Stimulated activated CD8-positive, alpha-beta memory T cell treated with anti-CD3 and anti-CD28 coated beads, Interleukin-7, amount 100 ng/mL, for 24 hours (primary cell): ENCODE measurements around the gene FBXO42.
"Not testable (repeated sequence)": the region's sequence is repeated elsewhere in the genome, so short reads cannot be mapped to it uniquely, and the experiment has no call there.

Source experiments
- DNase-seq: peaks from one replicate; pipeline ENCODE4 v3.0.0-alpha.2; 2020; ENCODE audit warnings: low read depth

The FBXO42 gene

DNA sequence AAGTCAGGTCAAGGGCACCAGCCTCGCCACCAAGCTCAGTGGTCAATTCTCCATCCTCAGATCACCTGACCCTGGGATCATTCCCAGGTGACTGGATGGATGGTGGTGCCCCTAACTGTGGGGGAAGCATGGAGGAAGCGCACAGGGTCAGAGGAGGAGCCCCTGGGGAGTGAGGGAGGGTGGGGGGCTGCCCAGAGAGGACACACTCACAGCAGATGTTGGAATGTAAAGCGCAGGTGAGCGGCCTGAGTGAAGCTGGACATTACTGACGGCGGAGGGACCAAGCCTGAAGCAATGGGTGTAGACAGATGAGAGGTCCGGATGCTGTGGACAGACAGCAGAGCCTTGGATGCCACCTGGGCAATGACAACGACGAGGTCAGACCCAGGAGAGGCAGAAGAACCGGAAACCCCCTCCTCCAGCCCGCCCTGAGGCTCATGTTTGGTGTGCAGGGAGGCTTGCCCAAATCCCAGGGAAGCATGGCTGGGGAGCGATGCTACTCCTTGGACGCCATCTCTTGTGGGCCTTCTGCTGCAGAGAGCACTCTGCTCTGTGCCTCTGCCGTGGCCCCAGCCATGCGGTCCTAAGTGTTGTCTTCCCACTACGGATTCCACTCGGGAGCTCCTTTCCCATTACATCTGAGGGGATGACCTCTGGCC is 109.6 kb downstream of the FBXO42 start:
- no peak for DNase-seq

DNA sequence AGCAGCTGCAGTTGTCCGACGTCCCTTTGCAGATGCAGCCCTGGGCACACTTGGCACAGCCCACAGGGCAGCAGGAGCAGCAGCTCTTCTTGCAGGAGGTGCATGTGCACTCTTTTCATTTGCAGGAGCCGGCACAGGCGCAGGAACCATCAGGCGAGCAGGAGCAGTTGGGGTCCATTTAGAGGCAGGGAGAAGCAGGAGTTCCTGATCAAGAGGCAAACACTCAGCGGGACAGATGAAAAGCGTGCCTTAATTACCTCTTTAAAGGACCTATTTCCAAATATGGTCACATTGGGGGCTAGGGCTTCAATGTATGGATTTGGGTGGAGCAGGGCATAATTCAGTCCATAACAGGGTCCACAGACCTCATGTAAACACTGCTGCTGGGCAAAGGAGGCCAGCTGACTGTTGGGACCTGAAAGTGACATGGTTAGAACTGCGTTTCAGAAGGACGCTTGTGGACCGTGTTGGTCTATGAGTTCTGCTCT is 111.0 kb downstream of the FBXO42 start:
- DNase-seq: no peak

DNA sequence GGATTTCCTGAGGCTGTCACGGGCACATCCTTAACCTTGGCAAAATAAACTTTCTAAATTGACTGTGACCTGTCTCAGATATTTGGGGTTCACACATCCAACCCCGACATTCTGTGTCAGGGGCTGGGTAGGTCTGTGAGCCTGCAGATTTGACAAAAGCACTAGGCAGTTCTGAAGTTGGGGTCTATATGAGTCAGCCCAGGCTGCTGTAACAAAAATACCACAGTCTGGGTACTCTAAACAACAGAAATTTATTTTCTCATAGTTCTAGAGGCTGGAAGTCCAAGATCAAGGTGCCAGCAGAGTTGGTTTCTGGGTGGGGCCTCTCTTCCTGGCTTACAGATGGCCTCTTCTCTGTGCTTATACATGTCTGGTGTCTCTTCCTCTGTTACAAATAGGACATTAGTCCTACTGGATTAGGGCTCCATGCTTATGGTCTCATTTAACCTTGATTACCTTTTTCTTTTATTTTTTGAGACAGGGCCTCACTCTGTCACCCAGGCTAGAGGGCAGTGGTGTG is 112.2 kb downstream of the FBXO42 start:
- DNase-seq: no peak

DNA sequence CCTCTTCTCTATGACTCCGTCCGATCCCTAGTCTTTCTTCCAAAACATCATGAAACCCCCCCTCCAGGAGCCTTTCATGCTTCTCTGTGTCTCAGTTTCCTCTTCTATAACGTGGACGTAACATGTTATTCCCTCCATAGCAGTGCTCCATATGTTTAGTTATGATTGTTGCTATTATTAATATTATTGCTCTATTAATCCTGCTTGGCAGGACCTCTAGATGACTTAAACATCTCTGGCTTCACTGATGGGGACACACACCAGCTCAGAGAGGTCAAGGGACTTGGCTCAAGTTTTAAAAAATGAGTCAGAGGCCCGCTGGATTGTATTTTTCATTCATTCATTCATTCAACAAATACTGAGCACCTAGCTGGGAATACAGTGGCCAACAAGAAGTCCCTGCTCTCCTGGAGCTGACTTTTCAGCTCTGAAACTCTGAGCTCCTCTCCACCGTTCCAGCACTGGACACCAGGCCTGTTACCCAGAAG is 114.9 kb downstream of the FBXO42 start:
- DNase-seq: no peak

DNA sequence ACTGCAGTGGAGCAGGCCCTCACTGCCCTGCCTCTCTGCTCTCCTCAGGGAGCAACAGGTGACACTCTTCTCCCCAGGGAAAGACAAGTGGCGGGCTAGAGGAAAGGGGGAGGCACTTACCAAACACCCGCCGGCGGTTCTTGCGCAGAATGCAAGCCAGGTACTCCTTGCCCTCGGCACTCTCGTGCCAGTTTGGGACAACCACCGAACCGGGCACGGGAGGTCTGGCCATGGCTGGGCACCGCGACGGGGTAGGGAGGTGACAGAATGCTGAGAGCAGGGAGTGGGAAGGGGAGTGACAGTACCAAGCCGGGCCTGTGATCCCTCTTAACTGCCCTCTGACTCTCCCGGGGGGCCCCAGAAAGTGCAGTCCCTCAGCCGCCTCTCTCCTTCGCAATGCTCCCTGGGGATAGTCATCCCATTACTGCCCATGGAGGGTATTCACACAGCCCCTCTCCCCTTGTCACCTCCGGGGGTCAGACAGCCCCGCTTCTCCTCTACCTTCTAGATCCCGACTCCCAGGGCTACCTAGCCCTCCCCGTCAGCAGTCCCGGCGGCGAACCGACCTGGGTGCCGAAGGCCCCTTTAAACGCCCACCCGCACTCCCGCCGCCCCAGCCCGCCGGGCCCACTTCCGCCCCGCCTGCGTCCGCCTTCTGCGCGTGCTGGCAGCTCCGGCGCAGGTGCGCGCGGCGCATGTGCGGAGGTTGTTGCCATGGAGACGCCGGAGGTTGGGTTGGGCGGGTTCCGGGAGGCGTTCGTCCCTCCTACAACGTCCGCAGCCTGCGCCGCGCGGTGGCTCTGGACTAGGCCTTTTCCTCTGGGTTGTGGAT is 115.6 kb downstream of the FBXO42 start, which contains the start of gene CPLANE2:
TSS of gene CPLANE2 (minus strand) at position 673 of the 832 bp plus-strand sequence. CDS start at position 232, 441 bp downstream.
- peak; percentile 95 for DNase-seq

DNA sequence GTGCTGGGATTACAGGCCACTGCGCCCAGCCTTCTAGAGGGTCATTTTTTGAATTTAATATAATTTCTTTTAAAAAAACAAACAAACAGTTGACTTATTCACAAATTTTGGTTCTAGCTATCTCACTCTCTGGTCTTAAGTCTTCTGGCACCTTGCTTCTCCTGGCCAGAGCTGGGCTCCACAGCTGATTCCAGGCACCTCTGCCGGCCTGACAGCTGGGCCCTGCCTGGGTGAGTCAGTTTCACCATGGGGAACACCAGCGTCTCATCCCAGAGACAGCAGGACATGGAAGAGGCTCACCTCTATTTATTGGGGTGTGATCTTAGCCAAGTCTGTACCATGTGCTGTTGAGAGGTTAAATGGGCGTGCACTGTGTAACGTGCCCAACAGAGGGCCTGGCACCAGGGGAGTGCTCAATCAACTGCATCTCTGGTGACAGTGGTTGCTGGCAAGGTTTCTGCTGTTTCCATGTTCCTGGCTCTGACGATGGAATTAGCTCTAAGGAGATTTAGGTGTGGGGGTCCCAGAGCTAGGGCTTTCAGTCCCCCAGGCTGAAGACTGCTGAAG is 116.3 kb downstream of the FBXO42 start:
- no peak for DNase-seq

DNA sequence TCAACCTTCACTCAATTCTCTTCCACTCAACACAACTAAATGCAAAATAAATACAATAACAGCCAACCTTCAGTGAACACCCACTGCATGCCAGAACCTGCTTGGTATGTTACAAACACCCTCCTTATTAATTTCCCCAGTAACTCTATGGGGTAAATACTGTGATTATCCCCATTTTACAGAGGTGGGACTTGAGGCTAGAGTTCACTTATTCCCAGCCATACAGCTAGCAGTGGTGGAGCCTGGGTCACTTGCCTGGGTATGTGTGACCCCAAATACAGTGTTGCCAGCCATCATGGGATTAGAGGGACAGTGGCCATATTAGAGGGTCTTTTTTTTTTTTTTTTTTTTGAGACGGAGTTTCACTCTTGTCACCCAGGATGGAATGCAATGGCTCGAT is 116.9 kb downstream of the FBXO42 start:
- no peak for DNase-seq

DNA sequence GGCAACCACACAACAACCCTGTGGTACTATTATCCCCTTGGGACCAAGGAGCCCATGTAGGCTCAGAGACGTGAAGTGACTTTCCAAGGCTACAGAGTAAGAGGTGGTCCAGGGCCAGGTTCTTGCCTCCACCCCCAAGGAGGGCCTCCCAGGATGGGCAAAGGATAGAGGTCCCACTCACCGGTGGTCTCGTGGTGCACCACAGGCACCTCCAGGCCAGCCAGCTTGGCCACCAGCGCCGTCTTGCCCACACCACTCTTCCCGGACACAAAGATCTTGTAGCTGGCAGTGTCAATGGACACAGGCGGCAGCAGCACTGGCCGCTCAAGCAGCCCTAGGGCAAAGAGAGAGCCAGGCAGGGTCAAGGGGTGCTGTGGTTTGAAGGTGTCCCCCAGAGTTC is 118.8 kb downstream of the FBXO42 start:
- no peak for DNase-seq

DNA sequence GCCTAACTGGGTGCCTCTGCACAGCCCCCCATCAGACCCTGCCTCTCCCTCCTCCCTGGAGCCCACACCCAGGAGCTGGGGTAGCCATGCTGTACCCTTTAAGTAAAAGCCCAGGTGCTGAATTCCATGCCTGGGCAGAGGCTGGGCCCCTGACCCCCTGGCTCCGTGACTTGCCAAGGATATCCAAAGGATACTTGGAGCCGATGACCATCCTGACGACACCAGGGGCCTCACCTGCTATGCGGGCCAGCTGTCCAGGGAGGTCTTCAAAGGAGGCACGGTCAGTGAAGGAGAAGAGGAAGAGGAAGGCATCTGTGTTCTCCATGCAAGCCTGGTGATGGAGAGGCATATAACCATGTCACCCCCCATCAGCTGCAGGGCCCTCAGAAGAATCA is 120.0 kb downstream of the FBXO42 start:
- DNase-seq: no peak

DNA sequence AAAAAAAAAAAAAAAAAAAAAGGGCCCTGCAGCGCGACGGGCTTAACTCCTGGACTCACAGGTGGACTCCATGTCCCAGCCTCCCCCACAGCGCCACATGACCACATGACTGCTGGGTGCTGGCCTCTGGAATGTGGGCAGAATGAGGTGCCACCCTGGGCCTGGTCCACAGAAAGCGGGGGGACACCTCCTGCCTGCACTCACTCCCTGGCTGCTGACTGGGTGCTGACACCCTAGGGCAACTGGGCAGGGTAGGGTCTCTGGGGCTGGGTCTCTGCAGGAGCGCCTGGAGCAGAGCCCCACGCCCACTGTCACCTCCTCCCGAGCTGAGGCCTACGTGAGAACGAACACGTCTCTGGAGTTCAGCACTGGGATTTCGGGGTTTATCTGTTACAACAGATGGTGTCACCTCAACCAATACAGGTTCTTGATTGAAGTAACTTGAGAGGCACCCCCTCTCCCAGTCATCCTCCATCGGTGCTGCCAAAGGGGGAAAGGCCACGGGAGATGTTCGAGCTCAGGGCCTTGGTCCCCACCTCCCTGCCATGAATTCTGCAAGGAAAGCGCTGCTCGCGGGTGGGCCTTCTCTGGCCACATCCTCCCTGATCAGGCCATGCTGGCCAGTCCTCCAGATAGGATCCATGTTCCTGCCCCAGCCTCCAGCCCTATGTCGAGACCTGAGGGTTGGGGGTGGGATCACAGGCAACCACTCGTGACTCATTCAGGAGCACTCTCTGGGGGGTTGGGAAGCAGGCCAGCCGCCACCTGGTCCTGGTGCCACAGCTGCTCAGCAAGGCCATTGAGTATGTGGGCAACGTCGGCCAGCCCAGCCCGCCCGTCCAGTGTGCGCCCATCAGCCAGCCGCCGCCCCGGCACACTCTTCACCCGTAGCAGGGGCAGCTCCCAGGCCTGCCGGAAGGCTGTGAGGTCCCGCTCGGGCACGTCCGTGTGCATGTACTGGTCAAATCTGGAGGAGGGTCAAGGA is 120.7 kb downstream of the FBXO42 start:
- no peak for DNase-seq

DNA sequence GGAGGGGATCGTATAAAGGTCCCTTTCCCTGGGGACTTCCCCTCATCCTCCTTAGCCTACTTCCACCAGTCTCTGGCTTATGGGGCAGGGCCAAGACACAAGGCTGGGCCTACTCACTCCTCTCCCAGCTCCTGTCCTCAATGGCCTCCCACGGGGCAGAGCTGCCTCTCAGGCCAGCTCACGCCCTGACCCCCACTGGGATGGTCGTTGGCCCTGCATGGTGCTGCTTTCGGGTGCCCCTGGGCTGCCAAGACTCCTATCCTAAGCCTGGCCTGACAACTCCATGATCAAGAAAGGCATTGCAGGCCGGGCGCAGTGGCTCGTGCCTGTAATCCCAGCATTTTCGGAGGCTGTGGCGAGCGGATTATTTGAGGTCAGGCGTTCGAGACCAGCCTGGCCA is 121.5 kb downstream of the FBXO42 start:
- no peak for DNase-seq

DNA sequence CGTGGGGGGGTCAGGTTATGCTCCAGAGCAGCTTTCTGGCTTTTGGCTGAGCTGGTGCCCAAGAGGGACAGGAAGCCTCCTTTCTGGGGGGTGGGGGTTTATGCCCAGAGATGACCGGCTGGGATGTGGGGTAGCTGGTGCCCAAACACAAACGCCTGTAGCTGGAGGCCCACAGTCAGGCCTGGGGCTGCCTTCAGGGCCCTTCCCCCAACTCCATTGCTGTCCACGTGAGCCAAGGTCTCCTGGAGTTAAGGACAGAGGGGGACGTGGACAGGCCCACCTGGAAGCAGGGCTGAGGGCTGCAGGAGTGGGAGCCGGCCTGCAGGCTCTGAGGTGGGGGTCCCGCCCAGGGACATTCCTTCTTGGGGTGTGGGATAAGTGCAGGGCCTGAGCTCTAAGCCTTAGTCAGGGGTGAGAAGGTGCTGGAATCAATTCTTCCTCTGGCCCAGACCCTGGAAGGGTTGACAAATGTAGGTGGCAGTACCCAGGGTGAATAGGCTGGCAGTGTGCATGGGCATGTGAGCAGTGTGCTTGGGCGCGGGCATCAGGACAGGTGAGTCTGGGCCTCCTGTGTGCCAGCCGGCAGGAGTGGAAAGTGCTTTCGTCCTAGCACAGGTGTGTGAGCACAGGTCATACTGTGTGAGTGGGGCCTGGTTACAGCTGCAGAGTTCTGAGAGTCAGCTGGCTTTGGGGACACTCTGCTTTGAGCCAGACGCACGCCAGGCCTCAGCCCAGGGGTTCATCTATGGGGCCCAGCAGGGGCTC is 122.1 kb downstream of the FBXO42 start:
- DNase-seq: no peak

DNA sequence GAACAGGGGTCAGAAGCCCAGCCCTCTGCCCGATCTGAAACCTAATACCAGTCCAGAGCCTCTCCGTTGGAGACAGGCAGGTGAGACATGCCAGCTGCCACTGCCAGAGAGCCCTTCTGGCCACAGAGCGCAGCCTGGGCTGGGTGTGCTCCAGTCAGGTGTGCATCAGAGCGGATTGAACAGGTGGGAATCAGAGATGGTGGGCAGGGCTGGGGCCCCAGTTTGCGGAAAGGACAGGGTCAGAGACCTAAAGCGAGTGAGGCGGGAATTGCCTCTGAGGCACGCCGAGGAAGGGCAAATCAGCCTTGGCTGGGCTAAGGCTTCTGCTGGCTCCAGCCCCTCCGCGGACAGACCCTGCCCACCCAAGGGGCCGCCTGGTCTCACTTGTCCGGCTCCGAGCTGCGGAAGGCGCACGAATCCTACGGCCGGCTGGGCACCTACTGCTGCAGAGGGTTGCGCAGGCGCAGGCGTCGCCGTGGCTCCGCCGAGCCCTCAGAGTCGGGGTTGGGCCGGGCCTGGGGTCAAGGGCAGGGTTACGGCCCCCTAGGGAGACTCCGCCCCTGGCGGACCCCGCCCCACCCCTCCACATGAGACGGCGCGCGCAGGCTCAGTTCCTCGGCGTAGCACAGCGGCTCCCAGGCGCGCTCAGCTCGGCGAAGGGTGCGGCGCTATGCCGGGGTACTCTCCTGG is 125.6 kb downstream of the FBXO42 start:
- DNase-seq: no peak

DNA sequence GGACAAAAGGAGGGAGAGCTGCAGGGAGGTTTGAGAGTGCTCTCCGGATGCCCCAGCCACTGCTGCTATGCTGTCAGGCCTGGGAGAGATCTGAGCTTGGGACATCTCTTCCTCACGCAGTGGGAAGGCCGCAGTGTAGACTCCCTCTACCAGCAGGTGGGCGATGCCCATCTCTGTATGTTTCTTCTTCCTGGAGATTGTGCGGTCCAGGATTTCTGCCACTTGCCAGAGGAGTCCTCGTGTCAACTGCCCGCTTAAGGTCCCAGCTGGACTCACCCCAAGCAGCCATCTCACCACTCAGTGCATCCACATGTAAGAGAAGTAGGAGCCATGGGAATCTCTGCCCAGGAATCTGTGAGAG is 126.2 kb downstream of the FBXO42 start:
- no peak for DNase-seq

DNA sequence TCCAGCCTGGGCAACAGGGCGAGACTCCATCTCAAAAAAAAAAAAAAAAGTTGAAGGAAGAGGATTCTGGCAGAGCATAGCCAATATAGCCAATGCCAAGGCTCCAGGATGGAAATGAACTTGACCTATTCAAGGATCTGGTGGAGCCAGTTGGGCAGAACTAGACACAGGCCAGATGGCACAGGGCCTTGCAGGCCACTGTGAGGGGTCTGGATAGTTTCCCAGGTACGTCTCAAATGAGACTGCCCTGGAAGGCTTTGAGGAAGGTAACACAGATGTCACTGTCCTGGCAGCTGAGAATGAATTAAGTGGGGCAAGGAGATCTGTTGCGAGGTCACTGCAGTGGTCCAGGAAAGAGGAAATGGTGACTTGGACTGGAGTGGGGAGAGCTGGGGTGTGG is 127.8 kb downstream of the FBXO42 start:
- DNase-seq: no peak

DNA sequence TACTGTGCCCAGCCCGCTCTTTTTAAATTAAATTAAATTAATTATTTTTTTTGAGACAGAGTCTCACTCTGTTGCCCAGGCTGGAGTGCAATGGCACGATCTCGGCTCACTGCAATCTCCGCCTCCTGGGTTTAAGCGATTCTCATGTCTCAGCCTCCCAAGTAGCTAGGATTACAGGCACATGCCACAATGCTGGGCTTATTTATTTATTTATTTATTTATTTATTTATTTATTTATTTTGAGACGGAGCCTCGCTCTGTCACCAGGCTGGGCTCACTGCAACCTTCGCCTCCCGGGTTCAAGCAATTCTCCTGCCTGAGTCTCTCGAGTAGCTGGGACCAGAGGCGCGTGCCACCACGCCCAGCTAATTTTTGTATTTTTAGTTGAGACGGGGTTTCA is 129.6 kb downstream of the FBXO42 start:
- DNase-seq: not testable (repeated sequence)

DNA sequence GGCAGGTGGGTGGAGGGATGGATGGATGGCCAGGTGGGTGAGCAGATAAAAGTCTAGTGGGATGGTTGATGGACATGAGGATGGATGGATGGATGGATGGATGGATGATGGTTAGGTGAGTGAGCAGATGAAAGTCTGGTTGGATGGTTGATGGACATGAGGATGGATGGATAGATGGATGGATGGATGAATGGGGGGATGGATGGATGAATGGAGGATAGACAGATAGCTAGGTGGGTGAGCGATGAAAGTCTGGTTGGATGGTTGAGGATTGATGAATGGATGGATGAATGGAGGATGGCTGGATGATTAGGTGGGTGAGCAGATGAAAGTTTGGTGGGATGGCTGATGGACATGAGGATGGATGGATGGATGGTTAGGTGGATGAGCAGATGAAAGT is 130.8 kb downstream of the FBXO42 start:
- DNase-seq: no peak

DNA sequence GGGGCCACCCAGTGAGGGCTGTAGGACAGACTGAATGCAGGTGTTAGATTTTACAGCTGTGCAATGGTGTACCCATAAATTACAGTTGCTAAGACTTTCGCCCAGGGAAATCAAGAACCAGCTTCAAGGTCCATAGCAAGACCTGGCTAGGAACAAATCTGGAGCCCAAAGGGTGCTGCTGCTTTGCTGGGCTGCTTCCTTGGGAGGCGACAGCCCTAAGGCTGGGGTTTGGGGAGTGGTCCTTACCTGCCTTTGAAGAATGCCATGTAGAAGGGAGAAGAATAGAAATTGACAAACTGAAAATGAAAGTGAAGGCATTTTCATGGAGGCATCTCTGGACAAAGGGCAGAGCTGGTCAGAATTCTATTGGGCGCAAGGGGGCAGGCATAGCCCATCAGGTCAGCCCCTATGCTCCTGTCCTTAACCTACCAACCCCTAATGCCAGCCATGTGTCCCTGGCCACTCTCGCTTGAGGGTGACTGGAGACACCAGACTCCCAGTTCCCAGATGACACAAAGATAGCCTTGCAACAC is 132.2 kb downstream of the FBXO42 start:
- DNase-seq: no peak

DNA sequence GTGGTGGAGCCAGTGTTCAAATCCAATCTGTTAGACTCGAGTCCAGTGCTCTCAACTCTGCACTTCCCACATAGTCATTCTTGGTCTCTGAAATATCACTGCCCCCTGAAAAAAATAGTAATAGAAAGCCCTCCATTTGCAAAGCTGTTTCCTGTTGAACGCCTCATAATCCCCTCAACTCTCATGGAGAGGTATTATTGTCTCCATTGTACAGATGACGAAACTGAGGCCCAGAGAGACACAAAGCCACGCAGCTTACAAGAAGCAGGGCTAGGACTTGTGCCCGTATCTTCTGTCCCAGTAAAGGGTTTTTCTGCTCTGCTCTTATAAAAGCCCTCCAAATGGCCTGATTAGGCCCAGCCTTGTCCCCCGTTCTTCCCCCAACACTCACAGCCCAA is 133.6 kb downstream of the FBXO42 start:
- no peak for DNase-seq
